ENCODE data around the gene TRAPPC5. TPM values are rescaled to one million over a fixed set of nuclear protein-coding genes. Genes with fewer than 3 reads are reported as not detected.

Gene TRAPPC5
- total RNA-seq, 1 experiment from 2014 or later = 77.4 TPM

DNA sequence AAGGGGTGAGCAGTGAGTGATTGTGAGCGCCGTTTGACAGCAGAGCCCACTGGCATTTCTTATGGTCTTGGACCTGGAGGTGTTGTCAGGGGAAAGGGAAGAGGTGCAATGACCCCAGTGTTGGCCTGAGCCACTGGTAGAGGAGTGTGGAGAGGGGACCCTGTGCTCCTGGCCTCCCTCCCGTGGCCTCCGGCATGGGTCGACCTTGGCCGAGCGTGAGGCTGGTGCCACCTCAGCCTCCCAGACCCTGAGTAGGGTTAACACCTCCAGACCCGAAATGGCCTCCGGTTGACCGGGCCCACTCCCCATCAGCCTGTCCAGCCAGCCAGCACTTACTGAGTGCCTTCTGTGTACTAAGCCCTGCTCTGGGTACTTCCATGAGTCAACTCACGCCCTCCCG lies 6.5 kb downstream of the TRAPPC5 start:
- H3K4me1 ChIP-seq (ENCODE audit: insufficient read depth, low read length) = no peaks in the 10 kb centered on the region
- no peak overlapping the region for H2AFZ ChIP-seq (ENCODE audit: low read length)
- no peak overlapping the region for H3K14ac ChIP-seq (ENCODE audit: insufficient read depth, low read length)
- H4K20me1 ChIP-seq (ENCODE audit: control insufficient read depth, insufficient read depth, insufficient read length) = peaks cover 2% of the 10 kb centered on the region
- no peak overlapping the region; a peak in 1 of 7 replicates for H3K27ac Mint-ChIP-seq
- H3K27ac ChIP-seq (ENCODE audit: insufficient read length, low read depth, low read length) = no peak overlapping the region
- H3K79me2 ChIP-seq (ENCODE audit: insufficient read depth, low read length) = no peaks in the 10 kb centered on the region
- no peaks in the 10 kb centered on the region for H3K79me1 ChIP-seq (ENCODE audit: insufficient read depth, low read depth, low read length, poor library complexity, severe bottlenecking)
- no peak overlapping the region for H2BK120ac ChIP-seq (ENCODE audit: low read depth, low read length, poor library complexity, severe bottlenecking)
- no peak overlapping the region for H3K23ac ChIP-seq (ENCODE audit: insufficient read length, low read depth, low read length)
- peaks cover 6 to 23% (median 14%) of the 10 kb centered on the region in 3 experiments for H3K36me3 Mint-ChIP-seq (ENCODE audit: insufficient read depth in 1 of 3, low read depth in 3 of 3)
- no peak overlapping the region for H2BK20ac ChIP-seq (ENCODE audit: low read depth, low read length, poor library complexity, severe bottlenecking)
- no peak overlapping the region for H2BK15ac ChIP-seq (ENCODE audit: low read depth, low read length)
- no CpG with 5 or more reads among the region's 12 CpGs for WGBS (ENCODE audit: extremely low coverage, insufficient read length, low lambda C conversion rate)
- no peak overlapping the region for H3T11ph ChIP-seq (ENCODE audit: low read length)
- no peak for DNase-seq
- peaks cover 7% of the 10 kb centered on the region for H3K27me3 Mint-ChIP-seq (ENCODE audit: low read depth)
- H3K9me3 ChIP-seq (ENCODE audit: control insufficient read depth, low read depth, low read length) = no peaks in the 10 kb centered on the region
- H3K4me1 Mint-ChIP-seq = peaks cover 11% of the 10 kb centered on the region in 2 experiments
- H3K27me3 ChIP-seq (ENCODE audit: insufficient read depth, low read length) = no peaks in the 10 kb centered on the region
- no peak overlapping the region for H3K4ac ChIP-seq (ENCODE audit: low read depth, low read length)
- no peak overlapping the region for H4K91ac ChIP-seq (ENCODE audit: insufficient read length, low read depth, low read length)
- no peak overlapping the region for H3K56ac ChIP-seq (ENCODE audit: insufficient read length, low read depth, low read length)
- H2BK12ac ChIP-seq (ENCODE audit: insufficient read length, low read depth, low read length) = no peak overlapping the region
- no peak overlapping the region for H2BK5ac ChIP-seq (ENCODE audit: insufficient read length, low read length)
- H3K4me3 Mint-ChIP-seq = no peak overlapping the region
- no peak overlapping the region for H3K9ac ChIP-seq (ENCODE audit: extremely low read depth, insufficient read length, low read length)
- no peak overlapping the region for H4K5ac ChIP-seq (ENCODE audit: insufficient read length, low read depth, low read length)
- H4K8ac ChIP-seq (replicated peaks; ENCODE audit: insufficient read length, low read depth, low read length) = no peak overlapping the region
- no peaks in the 10 kb centered on the region for H3K23me2 ChIP-seq (ENCODE audit: insufficient read length, low read depth, low read length, poor library complexity, severe bottlenecking)
- H3K9me3 Mint-ChIP-seq = no peaks in the 10 kb centered on the region
- no peak for TF ChIP-seq CTCF (conservative IDR thresholded peaks at IDR 0.05)
- H3K18ac ChIP-seq (ENCODE audit: insufficient read length, low read depth, low read length) = no peak overlapping the region
- no peak overlapping the region for H3K4me2 ChIP-seq (ENCODE audit: insufficient read depth, insufficient read length, low read length)
- no peak overlapping the region for H2AK5ac ChIP-seq (ENCODE audit: insufficient read length, low read length)

Measured in H9 (cell line).